H9 (cell line): ENCODE results near the gene WEE2. TPM values are rescaled to one million over a fixed set of nuclear protein-coding genes. Genes with fewer than 3 reads are reported as not detected.

Experiments used
- DNase-seq: peaks from one replicate; pipeline ENCODE4 v3.0.0-alpha.2; 2017
- H2AFZ ChIP-seq: one replicate; pipeline ENCODE4 v1.6.1; 2013; ENCODE audit warnings: mild to moderate bottlenecking, low read length, control low read depth, moderate library complexity
- H2AK5ac ChIP-seq: 2 replicates; pipeline ENCODE4 v1.6.1; 2013; ENCODE audit warnings: low read length, control low read depth, mixed read lengths; ENCODE audit not compliant: insufficient read length
- H2BK120ac ChIP-seq: one replicate; pipeline ENCODE4 v1.6.1; 2013; ENCODE audit warnings: low read depth, mild to moderate bottlenecking, low read length, control low read depth, inconsistent platforms; ENCODE audit not compliant: poor library complexity, severe bottlenecking
- H2BK12ac ChIP-seq: 2 replicates; pipeline ENCODE4 v1.6.1; 2013; ENCODE audit warnings: low read length, control low read depth, mixed read lengths, low read depth; ENCODE audit not compliant: insufficient read length
- H2BK15ac ChIP-seq: 2 replicates; pipeline ENCODE4 v1.6.1; 2013; ENCODE audit warnings: low read depth, low read length, control low read depth
- H2BK20ac ChIP-seq: one replicate; pipeline ENCODE4 v1.6.1; 2013; ENCODE audit warnings: low read depth, mild to moderate bottlenecking, low read length, control low read depth, inconsistent platforms; ENCODE audit not compliant: poor library complexity, severe bottlenecking
- H2BK5ac ChIP-seq: 2 replicates; pipeline ENCODE4 v1.6.1; 2013; ENCODE audit warnings: low read length, control low read depth, mixed read lengths; ENCODE audit not compliant: insufficient read length
- H3K14ac ChIP-seq: 2 replicates; pipeline ENCODE4 v1.6.1; 2013; ENCODE audit warnings: low read length, control low read depth; ENCODE audit not compliant: insufficient read depth
- H3K18ac ChIP-seq: 2 replicates; pipeline ENCODE4 v1.6.1; 2013; ENCODE audit warnings: low read depth, mild to moderate bottlenecking, mixed read lengths, low read length, control low read depth; ENCODE audit not compliant: insufficient read length
- H3K23ac ChIP-seq: 2 replicates; pipeline ENCODE4 v1.6.1; 2013; ENCODE audit warnings: low read length, control low read depth, mixed read lengths, low read depth; ENCODE audit not compliant: insufficient read length
- H3K23me2 ChIP-seq: 2 replicates; pipeline ENCODE4 v1.6.1; 2013; ENCODE audit warnings: low read depth, mild to moderate bottlenecking, mixed read lengths, low read length, control low read depth; ENCODE audit not compliant: insufficient read length, poor library complexity, severe bottlenecking
- H3K27ac ChIP-seq: 2 replicates; pipeline ENCODE4 v1.5.1; 2013; ENCODE audit warnings: low read length, control low read depth, mixed read lengths, low read depth; ENCODE audit not compliant: insufficient read length
- H3K27me3 ChIP-seq: 2 replicates; pipeline ENCODE4 v1.6.1; 2013; ENCODE audit warnings: low read length, control low read depth, inconsistent platforms; ENCODE audit not compliant: insufficient read depth
- H3K4ac ChIP-seq: 2 replicates; pipeline ENCODE4 v1.6.1; 2013; ENCODE audit warnings: low read depth, mild to moderate bottlenecking, control low read depth, inconsistent platforms, low read length, moderate library complexity
- H3K4me1 ChIP-seq: 2 replicates; pipeline ENCODE4 v1.6.1; 2013; ENCODE audit warnings: low read length, control low read depth, inconsistent platforms; ENCODE audit not compliant: insufficient read depth
- H3K4me2 ChIP-seq: 2 replicates; pipeline ENCODE4 v1.6.1; 2013; ENCODE audit warnings: low read length, control low read depth, mixed read lengths; ENCODE audit not compliant: insufficient read length, insufficient read depth
- H3K56ac ChIP-seq: 2 replicates; pipeline ENCODE4 v1.6.1; 2013; ENCODE audit warnings: low read depth, mild to moderate bottlenecking, mixed read lengths, low read length, control low read depth; ENCODE audit not compliant: insufficient read length
- H3K79me1 ChIP-seq: 2 replicates; pipeline ENCODE4 v1.6.1; 2013; ENCODE audit warnings: low read depth, mild to moderate bottlenecking, moderate library complexity, low read length, control low read depth, inconsistent platforms; ENCODE audit not compliant: insufficient read depth, poor library complexity, severe bottlenecking
- H3K79me2 ChIP-seq: 2 replicates; pipeline ENCODE4 v1.6.1; 2013; ENCODE audit warnings: low read length, control low read depth, inconsistent platforms; ENCODE audit not compliant: insufficient read depth
- H3K9ac ChIP-seq: 2 replicates; pipeline ENCODE4 v1.6.1; 2013; ENCODE audit warnings: low read length, control low read depth, mixed read lengths; ENCODE audit not compliant: insufficient read length; ENCODE audit errors: extremely low read depth
- H3K9me3 ChIP-seq: one replicate; pipeline ENCODE4 v1.6.1; 2013; ENCODE audit warnings: low read depth, low read length, inconsistent platforms; ENCODE audit not compliant: control insufficient read depth
- H3T11ph ChIP-seq: one replicate; pipeline ENCODE4 v1.6.1; 2013; ENCODE audit warnings: mild to moderate bottlenecking, low read length, control low read depth, inconsistent platforms
- H4K20me1 ChIP-seq: one replicate; pipeline ENCODE4 v1.6.1; 2013; ENCODE audit not compliant: control insufficient read depth, insufficient read length, insufficient read depth
- H4K5ac ChIP-seq: 2 replicates; pipeline ENCODE4 v1.6.1; 2013; ENCODE audit warnings: low read depth, mild to moderate bottlenecking, mixed read lengths, low read length, control low read depth; ENCODE audit not compliant: insufficient read length
- H4K8ac ChIP-seq: replicated peaks from 2 replicates; pipeline ENCODE4 v1.6.1; 2013; ENCODE audit warnings: low read length, control low read depth, mixed read lengths, low read depth; ENCODE audit not compliant: insufficient read length
- H4K91ac ChIP-seq: 2 replicates; pipeline ENCODE4 v1.6.1; 2013; ENCODE audit warnings: low read depth, mild to moderate bottlenecking, moderate library complexity, mixed read lengths, low read length, control low read depth; ENCODE audit not compliant: insufficient read length
- H3K27ac Mint-ChIP-seq, 3 experiments: 2 replicates in 2 of 3; 3 replicates in 1 of 3; pipeline ENCODE4 v1.8.0; 2020 to 2021; ENCODE audit warnings: mixed read lengths in 3 of 3, mild to moderate bottlenecking in 1 of 3, moderate library complexity in 1 of 3
- H3K27me3 Mint-ChIP-seq: 2 replicates; pipeline ENCODE4 v1.8.0; 2021; ENCODE audit warnings: low read depth, mild to moderate bottlenecking, moderate library complexity, mixed read lengths
- H3K36me3 Mint-ChIP-seq, 3 experiments: 2 replicates in 2 of 3; 3 replicates in 1 of 3; pipeline ENCODE4 v1.8.0; 2020 to 2021; ENCODE audit warnings: low read depth in 3 of 3, mixed read lengths in 3 of 3; ENCODE audit not compliant: insufficient read depth in 1 of 3
- H3K4me1 Mint-ChIP-seq, 2 experiments: 2 replicates each; pipeline ENCODE4 v1.8.0; 2020; ENCODE audit warnings: mixed read lengths in 2 of 2
- H3K4me3 Mint-ChIP-seq, 2 experiments: 2 replicates in 1 of 2; 3 replicates in 1 of 2; pipeline ENCODE4 v1.8.0; 2020 to 2021; ENCODE audit warnings: mild to moderate bottlenecking in 2 of 2, mixed read lengths in 2 of 2, moderate library complexity in 1 of 2
- H3K9me3 Mint-ChIP-seq, 2 experiments: 2 replicates in 1 of 2; 3 replicates in 1 of 2; pipeline ENCODE4 v1.8.0; 2020; ENCODE audit warnings: mild to moderate bottlenecking in 2 of 2, mixed read lengths in 2 of 2, moderate library complexity in 1 of 2
- CTCF ChIP-seq: fragments of 200-600 bp; sonication (generic); conservative IDR thresholded peaks from 3 replicates; pipeline ENCODE4 v1.8.0; 2021; ENCODE audit warnings: antibody characterized with exemption, mild to moderate bottlenecking
- WGBS: extraction: QIAGEN DNeasy Blood & Tissue Kit; methylation state at CpG from one replicate; pipeline ENCODE4 v1.1.7; 2013; ENCODE audit warnings: missing lambda C conversion rate, low lambda C conversion rate, mixed read lengths; ENCODE audit not compliant: insufficient read length; ENCODE audit errors: extremely low coverage; 5-methylcytosine and 5-hydroxymethylcytosine counted together
- total RNA-seq: library from RNA; stranded (reverse); gene quantifications from 2 replicates; pipeline ENCODE4 v1.2.1, GENCODE V29; 2021

Gene WEE2
- total RNA-seq, 1 experiment from 2014 or later = not detected

GRCh38 chr7:141714571-141714970 is 6.4 kb downstream of the WEE2 start:
- no peaks in the 10 kb centered on the region for H3K23me2 ChIP-seq
- no peaks in the 10 kb centered on the region for H3K79me1 ChIP-seq
- DNase-seq = no peak
- H3K9me3 ChIP-seq = no peaks in the 10 kb centered on the region
- H2BK12ac ChIP-seq = no peak overlapping the region
- Mint-ChIP-seq H3K27me3 (peaks cover 2% of the 10 kb centered on the region; the same call in 1 of the 2 replicates), H3K27ac (no peak overlapping the region), H3K4me1 (peaks cover 25 to 37% of the 10 kb centered on the region in 2 experiments), H3K36me3 (no peaks in the 10 kb centered on the region), H3K4me3 (no peak overlapping the region), H3K9me3 (no peaks in the 10 kb centered on the region)
- no peak overlapping the region for H4K91ac ChIP-seq
- no peak overlapping the region for H2BK20ac ChIP-seq
- H3K4me2 ChIP-seq = no peak overlapping the region
- no peaks in the 10 kb centered on the region for H3K79me2 ChIP-seq
- peaks cover 7% of the 10 kb centered on the region; the same call in 1 of the 2 replicates for H3K4me1 ChIP-seq
- H2BK15ac ChIP-seq = no peak overlapping the region
- TF ChIP-seq CTCF = no peak
- H2BK120ac ChIP-seq = no peak overlapping the region
- H4K20me1 ChIP-seq = peaks cover 2% of the 10 kb centered on the region
- H3K4ac ChIP-seq = no peak overlapping the region
- no peak overlapping the region for H2AK5ac ChIP-seq
- H2BK5ac ChIP-seq = no peak overlapping the region
- no peak overlapping the region for H3K14ac ChIP-seq
- no peak overlapping the region for H3T11ph ChIP-seq
- no CpG with 5 or more reads among the region's 2 CpGs for WGBS
- H3K27me3 ChIP-seq = no peaks in the 10 kb centered on the region
- H4K5ac ChIP-seq = no peak overlapping the region
- H3K9ac ChIP-seq = no peak overlapping the region
- no peak overlapping the region for H4K8ac ChIP-seq
- H2AFZ ChIP-seq = no peak overlapping the region
- H3K23ac ChIP-seq = no peak overlapping the region
- H3K18ac ChIP-seq = no peak overlapping the region
- no peak overlapping the region for H3K56ac ChIP-seq
- no peak overlapping the region for H3K27ac ChIP-seq
